Measurements from ENCODE around the gene PRR7.
"Not testable (repeated sequence)": the region's sequence is repeated elsewhere in the genome, so short reads cannot be mapped to it uniquely, and the experiment has no call there.

PRR7 gene

DNA sequence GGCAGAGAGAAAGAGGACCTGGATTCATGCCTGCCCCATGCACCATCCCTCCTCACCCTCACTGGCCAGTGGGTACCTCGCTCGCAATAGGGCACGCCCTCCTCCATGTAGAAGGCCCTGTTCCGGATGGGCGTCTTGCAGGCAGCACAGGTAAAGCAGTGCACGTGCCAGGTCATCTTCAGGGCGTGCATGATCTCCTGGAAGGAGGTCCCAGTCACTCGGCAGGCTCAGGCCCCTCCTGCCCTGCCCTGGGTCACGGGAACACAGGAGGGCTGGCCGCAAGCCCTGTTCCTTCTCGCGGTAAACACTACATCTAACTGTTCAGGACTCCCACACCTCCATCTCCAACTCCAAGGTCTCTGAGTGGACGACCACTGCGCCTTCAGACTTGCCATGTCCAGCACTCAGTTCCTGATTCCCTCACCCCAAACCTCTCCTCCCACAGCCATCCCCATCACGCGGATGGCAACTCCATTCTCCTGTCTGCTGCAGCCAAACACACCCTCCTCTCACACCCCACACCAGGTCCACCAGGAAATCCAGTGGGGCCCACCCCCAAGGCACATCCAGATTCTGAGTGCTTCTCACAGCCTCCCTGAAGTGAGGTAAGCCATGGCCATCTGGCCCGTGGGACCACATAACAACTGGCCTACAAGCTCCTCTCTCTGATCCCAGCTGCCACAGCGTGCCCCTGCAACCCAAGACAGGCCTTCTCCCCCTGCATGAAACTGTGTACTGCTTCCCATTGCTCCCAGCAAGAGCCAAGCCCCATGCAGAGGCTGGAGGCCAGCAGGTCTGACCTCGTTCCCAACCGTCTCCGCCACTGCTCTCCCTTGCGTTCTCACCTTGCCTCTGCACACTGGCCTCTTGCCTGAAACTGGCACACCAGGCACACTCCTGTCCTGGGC lies 37.6 kb downstream of the PRR7 start:
- DNase-seq (ENCODE audit: low read depth, low spot score), result no peak

DNA sequence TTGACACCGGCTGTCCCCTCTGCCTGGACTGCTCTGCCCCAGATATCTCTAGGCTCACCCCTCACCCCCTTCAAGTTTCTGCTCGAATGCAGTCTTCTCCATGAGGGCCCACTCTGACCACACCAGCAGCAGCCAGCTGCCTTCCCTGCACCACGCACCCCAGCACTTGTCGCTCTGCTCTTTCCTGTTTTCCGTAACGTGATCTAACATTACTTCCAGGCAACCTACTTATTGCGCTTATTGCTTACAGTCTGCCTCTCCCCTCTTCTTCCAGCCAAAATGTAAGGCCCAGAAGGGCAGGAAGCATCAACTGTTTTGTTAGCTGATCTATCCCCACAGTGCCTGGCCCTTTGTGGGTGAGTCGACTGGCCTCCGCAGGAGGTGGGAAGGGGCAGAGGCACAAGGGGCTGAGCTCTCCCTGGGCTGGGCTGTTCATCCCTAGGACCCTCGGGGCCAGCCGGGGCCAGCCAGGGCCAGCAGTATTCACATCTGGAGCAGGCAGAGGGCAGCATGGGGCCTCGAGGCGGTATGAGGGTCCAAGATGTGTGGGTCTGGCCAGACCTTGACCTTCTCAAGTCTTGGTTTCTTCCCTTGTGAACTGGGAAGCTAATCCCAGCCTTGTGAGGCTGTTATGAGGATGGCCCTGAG lies 38.4 kb downstream of the PRR7 start:
- no peak for DNase-seq (ENCODE audit: low read depth, low spot score)

DNA sequence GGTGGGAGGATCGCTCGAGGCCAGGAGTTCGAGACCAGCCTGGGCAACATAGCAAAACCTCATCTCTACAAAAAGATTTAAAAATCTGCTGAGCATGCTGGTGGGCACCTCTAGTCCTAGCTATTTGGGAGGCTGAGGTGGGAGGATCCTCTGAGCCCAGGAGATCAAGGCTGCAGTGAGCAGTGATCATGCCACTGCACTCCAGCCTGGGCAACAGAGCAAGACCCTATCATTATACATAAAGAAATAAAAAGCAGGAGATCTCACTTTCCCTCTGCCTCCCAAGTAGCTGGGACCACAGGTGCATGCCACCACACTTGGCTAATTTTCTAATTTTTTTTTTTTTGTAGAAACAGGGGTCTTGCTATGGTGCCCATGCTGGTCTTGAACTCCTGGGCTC lies 39.1 kb downstream of the PRR7 start:
- DNase-seq (ENCODE audit: low read depth, low spot score), result not testable (repeated sequence)

DNA sequence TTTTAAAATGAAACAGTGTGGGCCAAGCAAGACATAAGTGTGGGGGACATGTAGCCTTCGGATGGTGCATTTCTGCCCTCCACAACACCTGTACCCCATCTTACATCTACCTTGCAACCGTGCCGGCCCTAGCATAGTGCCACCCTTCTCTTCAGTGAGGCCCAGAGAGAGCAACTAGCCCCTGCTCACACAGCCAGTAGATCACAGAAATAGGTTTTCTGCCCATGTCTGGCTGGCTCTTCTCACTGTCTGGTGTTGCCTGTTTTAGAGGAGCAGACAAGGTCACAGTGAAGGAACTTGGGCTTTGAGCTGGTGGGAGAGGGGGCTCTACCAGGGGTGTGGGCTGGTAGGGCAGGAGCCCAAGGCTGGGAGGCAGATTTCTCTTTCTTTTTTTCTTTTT lies 39.6 kb downstream of the PRR7 start:
- no peak for DNase-seq (ENCODE audit: low read depth, low spot score)

DNA sequence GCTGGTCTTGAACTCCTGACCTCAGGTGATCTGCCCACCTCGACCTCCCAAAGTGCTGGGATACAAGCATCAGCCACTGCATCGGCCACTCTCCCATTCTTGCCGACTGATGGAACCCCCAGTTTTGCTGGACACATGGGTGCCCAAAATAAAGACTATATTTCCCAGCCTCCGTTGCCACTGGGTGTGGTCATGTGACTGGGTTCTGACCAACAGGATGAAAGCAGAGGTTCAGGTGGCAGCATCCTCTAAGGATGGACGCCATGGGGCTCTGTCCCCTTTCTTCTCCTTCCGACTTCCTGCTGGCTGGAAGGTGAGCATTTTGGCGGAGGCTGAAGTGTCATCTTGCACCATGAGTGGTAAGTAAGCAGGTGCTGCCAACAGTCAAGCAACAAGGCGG lies 40.5 kb downstream of the PRR7 start:
- no peak for DNase-seq (ENCODE audit: low read depth, low spot score)

DNA sequence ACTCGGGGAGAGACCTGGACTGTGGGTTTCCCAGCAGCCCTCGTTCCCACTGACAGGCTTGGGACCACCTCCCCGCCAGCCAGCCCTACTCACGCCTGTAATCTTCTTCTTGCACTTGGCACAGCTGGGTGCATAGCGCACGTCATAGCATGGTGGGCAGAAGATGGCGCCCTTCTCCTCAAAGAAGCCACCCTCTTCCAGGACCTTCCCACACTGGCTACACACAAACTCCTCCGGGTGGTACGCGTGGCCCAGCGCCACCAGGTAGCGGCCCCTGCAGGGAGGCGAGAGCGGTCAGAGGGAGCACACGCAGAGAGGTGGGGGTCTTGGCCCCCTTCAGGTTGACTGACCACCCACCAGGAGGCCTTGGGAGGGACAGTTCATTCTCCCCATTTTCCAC lies 41.4 kb downstream of the PRR7 start:
- no peak for DNase-seq (ENCODE audit: low read depth, low spot score)

DNA sequence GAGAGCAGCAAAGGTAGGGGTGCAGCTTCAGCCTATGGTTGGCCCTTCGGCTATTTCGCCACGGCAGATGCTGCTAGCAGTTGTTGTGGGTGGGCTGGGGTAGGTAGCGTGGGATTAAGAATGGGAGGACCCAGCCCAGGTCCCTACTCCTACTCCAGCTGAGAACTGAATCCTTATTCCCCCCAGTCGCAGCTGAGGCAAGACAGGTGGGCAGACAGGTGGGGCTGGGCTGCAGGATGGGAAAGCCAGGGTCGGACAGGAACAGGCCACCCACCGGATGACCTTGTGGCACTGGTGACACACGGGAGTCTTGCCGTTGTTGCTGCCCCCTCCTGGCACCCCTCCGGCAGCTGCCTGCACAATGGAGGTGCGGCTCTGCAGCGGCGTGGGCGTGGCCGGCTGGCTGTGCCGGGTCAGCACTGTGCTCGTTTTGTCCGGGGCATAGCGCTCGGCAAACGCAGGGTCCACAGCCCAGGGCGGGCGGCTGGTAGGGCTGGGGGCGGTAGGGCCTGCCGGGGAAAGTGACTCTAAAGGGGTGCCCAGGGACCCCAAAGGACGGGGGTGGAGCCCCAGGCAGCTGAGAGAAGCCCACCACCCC lies 42.6 kb downstream of the PRR7 start:
- no peak for DNase-seq (ENCODE audit: low read depth, low spot score)

DNA sequence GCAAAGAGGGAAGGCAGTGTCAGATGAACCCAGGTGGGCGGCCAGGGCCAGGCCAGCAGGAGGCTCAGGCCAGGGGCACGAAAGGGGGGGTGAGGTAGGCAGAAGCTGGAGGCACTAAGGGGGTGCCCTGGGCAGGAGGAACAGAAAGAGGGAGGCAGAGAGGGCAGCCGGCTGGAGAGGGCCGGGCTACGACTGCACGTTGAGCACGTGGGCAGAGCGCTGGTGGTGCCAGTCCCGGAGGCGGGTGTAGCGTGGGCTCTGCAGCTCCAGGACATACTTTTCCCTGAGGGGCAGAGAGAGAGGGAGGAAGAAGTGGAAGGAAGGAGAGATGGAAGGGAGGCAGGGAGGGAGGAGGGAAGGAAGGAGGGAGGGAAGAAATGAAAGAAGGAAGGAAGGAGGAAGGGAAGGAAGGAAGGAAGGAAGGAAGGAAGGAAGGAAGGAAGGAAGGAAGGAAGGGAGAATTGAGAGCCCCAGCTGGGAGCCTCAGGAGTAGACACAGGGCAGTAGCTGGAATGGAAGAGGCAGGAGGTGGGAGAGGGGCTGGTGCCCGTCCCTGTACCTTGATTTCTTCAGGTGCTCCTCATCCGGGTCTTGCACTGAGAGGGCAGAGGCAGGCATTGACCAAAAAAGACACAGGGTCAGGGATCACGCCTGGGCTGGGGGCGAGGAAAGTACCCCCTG lies 43.8 kb downstream of the PRR7 start:
- no peak for DNase-seq (ENCODE audit: low read depth, low spot score)

DNA sequence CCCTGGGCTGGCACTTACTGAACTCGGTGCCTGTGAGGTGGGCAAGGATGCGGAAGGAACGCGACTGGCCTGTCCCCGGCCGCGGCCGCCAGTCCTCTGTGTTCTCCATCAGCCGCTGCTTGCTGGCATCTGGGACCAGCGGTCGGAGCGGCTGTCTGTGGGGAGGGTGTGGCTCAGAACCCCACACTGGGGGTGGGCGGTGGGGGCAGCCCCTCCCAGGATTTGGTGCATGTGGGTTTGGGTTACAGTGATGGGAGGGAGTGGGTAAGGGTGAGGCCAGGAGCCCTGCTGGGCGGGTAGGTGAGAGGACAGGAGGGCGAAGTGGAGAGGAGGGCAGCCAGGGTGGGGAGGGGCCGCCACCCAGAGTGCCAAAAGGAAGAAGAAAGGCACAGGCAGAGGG lies 44.4 kb downstream of the PRR7 start:
- DNase-seq (ENCODE audit: low read depth, low spot score), result no peak

DNA sequence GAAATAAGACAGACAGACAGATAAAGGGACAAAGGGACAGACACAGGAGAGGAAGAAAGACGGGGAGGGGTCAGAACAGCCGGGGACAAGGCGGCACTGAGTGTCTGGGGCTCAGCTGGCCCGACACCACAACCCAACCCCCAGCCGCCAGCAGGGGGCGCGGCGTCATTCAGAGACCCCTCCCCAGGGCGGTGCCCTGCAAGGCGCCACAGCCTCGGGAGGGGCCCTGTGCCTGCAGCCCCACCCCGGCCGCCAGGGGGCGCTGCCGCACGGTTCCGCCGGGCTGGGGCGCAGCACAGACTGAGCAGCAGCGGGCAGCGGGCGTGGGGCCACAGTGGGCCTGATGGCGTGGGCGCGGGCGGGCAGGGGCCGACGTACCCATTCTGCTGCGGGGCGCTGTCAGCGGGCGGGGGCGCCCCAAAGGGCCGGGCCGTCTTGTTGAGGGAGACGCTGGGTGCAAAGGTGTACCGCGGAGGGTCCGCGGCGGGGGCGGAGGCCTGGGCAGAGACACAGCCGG lies 44.9 kb downstream of the PRR7 start:
- no peak for DNase-seq (ENCODE audit: low read depth, low spot score)

DNA sequence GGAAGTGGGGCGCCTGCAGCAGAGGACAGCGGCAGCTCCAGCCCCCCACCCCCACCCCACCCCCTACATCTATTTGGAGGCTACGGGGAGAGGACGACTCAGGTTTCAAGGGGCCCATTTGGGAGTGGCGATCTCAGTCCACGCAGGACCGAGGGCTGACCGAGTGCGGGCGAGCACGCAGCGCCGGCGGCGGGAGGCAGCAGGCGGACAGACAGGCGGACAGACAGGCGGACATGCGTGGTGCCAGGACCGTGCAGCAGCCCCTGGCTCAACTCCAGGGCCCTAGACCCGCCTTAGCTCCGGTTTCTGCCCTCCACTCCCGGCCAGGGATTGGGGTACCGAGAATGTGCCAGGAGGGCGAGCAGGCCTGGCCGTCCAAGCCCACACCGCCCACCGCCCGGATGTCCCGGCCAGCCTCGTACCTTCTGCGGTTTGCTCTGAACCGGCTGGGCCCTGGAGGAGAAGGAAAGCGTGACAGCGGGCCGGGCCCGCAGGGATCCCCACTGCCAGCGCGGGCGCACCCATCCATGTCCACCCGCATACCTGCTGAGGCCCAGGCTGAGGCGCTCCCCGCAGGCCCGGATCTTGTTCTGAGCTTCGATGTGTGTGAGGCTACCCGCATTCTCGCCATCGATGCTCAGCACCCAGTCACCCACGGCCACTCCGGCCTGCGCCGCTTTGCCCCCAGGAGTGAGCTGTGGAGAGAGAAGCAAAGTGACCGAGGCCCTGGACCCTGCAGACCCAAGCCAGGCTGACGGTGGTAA lies 45.6 kb downstream of the PRR7 start:
- DNase-seq (ENCODE audit: low read depth, low spot score), result no peak

DNA sequence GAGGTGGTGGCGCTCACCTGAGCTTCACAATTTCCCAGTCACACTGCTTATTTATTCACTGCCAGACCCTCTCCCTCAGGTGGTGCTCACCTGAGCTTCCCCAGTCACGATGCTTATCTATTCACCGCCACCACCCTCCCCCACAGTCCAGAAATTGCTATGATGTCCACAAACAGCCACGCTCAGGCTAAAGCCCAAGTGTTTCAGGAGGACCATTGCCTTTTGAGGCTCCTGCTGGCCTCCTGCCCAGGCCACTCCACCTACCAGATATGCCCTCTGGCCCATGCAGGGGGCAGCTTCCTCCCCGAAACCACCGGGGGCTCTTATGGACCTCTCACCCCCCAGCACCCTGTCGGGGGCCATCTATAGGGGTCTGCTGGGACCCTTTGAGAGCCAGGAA lies 46.2 kb downstream of the PRR7 start:
- DNase-seq (ENCODE audit: low read depth, low spot score), result no peak

DNA sequence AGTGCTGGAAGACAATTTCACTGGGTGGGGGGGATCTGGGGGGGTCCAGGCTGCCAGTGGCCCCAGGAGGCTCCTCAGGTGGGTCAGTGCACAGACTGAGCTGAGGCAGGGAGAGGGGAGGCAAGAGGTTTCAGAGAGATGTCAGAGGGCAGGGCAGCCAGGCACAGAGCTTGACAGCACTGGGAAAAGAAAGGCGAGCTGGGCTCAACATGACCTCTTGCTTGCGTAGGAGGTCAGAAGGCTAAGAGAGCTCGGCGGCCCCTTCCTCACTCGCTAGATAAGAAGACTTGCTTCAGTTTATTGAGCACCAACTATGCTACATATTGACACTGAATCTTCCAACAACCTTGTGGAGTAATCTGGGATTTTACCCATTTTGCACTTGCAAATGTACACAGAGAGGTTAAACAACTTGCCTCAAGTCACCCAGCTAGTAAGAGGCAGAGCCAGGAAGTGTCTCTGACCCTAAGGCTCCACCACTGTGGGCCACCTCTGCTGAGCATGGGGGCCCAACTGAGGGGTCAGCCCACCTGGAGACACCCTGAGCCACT lies 47.3 kb downstream of the PRR7 start:
- DNase-seq (ENCODE audit: low read depth, low spot score), result no peak

DNA sequence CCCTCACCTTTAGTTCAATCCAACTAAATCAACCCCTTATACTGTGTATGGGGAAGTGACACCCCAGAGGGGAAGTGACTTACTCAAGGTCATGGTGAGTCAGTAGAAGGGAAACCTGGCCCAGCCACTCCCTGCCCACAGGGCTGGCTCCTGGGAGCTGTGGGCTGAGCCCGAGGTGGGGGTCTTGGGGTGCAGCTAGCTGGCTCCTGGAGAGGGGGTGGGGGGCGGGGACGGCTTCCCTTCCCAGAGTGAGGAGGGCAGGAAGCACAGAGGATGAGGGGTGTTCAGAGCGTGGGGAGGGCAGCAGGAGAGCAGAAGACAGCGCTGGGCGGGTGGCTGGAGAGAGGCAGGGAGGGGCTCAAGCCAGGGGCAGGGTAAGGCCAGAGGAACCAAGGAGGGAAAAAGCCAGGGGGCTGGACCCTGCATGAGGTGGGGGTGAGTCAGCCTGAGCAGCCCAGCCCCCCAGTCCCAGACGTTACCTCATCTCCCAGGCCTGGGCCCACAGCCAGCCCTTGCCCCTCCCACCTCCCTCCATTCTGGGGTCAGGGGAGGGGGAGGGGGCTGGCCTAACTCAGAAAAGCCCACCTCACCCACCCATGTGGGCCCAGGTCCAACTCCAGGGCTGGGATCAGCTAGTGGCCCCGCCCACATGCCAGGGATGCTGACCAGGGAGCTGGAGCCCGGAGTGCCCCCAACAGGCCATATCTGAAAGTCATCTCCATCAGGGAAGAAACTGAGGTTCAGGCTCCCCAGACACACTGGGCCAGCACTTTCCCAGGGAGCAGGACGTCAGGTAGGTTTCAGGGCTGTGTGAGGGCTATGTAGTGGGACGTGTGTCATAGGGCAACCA lies 48.0 kb downstream of the PRR7 start:
- peak; percentile 64 for DNase-seq (ENCODE audit: low read depth, low spot score)

DNA sequence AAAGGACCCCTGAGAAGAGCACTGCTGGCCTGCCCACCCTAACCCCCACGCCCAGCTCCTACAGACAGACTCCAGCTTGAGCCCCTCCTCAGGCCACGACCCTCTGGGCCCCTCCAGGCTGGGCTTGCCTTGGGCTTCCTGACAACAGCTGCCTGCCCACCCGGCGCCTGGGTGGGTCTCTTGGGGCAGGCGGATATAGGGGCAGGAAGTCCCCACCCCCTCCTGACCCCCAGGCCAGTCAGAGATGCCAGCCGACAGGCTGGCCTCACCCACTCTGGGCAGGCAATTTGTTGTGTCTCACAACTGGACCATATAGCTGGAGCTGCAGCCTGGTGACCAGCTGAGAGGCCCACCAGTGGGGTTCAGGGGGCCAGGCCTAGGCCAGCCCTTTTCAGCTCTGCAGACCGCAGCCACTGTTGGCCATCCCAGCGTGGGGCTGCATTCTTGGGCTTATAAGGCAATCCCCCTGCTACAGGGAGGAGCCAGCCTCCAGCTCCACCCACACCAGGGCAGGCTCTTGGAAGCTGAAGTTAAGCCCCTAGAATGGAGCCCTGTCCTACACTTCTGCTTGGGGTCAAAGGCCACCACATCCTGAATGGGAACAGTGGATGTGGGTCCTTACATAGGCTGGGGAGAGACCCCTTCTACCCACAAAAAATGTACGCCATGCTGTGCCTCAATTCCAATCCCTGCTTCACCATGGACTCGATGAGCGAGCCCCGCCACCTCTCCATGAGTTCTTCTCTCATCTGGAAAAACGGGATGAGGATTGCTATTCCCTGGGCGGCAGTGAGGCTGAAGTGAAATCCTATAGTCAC lies 48.8 kb downstream of the PRR7 start:
- peak; percentile 95 for DNase-seq (ENCODE audit: low read depth, low spot score)

DNA sequence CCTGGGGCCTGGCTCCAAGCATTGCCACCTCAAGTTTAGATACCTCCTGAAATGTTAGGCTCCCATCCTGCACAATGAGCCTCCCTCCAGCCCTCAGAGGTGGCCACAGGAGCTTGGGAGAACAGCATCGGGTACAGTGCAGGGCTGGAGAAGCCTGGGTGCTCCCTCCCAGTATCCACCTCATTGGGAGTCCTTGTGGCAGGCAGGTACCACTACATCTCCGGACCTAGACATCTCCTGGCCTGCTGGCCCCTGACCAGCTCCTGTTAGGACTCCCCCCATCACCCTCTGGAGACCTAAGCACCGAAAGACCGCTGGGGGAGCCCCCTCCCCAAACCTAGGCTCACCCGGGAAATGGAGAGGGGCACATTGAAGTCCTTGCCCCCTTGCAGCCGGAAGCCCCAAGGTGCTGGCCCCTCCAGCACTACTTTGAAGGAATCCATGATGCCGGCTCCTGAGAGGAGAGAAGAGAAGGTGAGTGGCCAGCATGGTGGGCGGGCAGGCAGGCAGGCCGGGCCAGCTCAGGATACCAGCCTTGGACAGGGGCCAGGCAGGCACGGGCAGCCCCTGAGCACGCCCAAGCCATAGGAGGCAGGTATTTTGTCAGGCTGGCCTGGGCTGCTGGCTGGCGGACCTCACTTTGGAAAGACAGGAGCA lies 49.6 kb downstream of the PRR7 start:
- DNase-seq (ENCODE audit: low read depth, low spot score), result no peak

DNA sequence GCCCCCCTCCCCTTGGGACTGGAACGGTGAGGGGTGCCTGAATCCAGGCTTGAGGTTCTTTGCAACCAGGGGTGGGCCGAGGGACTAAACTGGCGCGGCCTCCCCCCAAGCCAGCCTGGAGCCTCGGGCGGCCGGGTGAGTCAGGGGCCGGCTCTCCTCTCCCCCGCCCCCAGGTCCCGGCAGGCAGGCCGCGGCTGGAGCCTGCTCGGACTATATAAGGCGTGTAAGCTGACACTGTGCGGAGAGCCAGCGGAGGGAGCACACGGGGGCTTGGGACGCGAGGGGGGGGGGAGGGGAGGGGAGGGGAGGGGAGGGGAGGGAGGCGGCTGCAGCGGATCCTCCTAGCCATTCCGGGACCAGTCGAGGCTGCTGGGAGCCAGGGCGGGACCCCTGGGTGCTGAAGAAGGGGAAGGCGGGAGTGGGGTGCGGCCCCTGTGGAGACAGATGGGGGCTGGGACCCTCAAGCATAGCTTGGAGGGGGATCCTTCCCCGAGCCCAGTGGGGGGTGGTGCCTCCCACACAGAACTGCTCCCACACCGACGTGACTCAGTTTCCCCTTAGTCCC lies 50.2 kb downstream of the PRR7 start:
- no peak for DNase-seq (ENCODE audit: low read depth, low spot score)

DNA sequence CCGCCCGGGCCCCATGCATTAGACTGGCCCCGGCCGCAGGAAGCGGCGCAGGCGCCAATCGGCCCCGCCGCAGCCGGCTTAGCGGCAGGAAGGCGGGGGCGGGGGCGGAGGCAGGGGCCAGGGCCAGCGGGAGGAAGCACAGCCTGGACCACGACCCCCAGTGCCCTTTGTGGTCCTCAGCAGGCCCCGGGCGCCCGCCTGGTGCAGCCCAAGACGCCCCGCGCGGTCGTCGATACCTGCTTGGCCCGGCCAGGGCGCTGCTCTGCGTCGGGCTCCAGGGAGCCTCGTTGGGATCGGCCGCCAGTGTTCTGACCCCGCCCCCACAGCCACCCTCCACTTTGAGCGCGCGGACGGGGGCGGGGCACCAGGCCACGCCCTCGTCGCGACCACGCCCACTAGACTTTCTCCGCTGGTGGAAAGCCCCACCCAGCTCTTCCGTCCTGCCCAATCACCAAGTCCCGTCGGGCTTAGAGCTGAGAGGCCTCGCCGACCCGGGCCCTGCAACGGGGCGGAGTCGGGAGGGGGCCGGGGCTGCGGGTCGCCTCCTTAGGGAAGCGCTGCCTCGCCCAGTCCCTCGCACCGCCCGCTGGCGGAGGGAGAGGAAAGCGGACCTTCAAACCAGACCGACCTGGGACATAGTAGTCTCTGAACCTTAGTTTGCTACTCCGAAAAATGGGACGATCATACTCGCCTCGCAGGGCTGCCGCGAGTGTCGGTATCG lies 50.8 kb downstream of the PRR7 start, which contains the start of gene PDLIM7:
Gene PDLIM7, minus strand, starts transcription at position 313 of the 721 bp plus-strand sequence. CDS start 1,092 bp downstream, outside the sequence.
- DNase-seq (ENCODE audit: low read depth, low spot score), result peak; percentile 94
